Tibial nerve (tissue), 4 donors: ENCODE data around the gene OSBPL6. TPM values are rescaled to one million over a fixed set of nuclear protein-coding genes. Genes with fewer than 3 reads are reported as not detected.

ENCODE experiments used
- DNase-seq, 2 donors: peaks; one replicate each; pipeline ENCODE4 v3.0.0-alpha.2; 2019; ENCODE audit warnings: low spot score in 2 of 2
- H3K27ac ChIP-seq, 4 donors: fragments of 200-600 bp; sonication (generic) in 3 of 4; one replicate each; pipeline ENCODE4 v1.5.1; 2017 to 2019; ENCODE audit warnings: mild to moderate bottlenecking in 1 of 4
- H3K27me3 ChIP-seq, 2 donors: fragments of 200-600 bp; sonication (generic) in 1 of 2; one replicate each; pipeline versions ENCODE4 v1.5.1 to v1.6.0; 2017 to 2019
- H3K36me3 ChIP-seq, 3 donors: fragments of 200-600 bp; sonication (generic); one replicate each; pipeline ENCODE4 v1.5.1; 2018 to 2019
- H3K4me1 ChIP-seq, 4 donors: fragments of 200-600 bp; sonication (generic) in 3 of 4; one replicate each; pipeline ENCODE4 v1.5.1; 2017 to 2019
- H3K4me3 ChIP-seq, 4 donors: fragments of 200-600 bp; sonication (generic) in 3 of 4; one replicate each; pipeline ENCODE4 v1.5.1; 2017 to 2019; ENCODE audit warnings: mild to moderate bottlenecking in 1 of 4, moderate library complexity in 1 of 4
- H3K9me3 ChIP-seq, 4 donors: fragments of 200-600 bp; sonication (generic) in 3 of 4; one replicate each; pipeline ENCODE4 v1.5.1; 2017 to 2019
- CTCF ChIP-seq, 5 experiments: fragments of 200-600 bp in 3 of 5; fragments of 450-650 bp in 2 of 5; sonication (generic) in 3 of 5; IDR thresholded peaks; one replicate each; pipeline ENCODE4 v1.5.1; 2016 to 2019; ENCODE audit warnings: antibody characterized with exemption in 5 of 5, mild to moderate bottlenecking in 3 of 5, moderate library complexity in 2 of 5
- EP300 ChIP-seq, 2 donors: sonication (generic); formaldehyde crosslinking; IDR thresholded peaks; one replicate each; pipeline ENCODE4 v1.6.1; 2017; ENCODE audit warnings: antibody characterized with exemption in 2 of 2, mild to moderate bottlenecking in 1 of 2
- POLR2A ChIP-seq, 2 donors: fragments of 450-650 bp; IDR thresholded peaks; one replicate each; pipeline ENCODE4 v1.6.1; 2017; ENCODE audit warnings: antibody characterized with exemption in 2 of 2, mild to moderate bottlenecking in 2 of 2, moderate library complexity in 2 of 2
- WGBS, 2 donors: methylation state at CpG; one replicate each; pipeline ENCODE4 v1.1.5; 2018; 5-methylcytosine and 5-hydroxymethylcytosine counted together
- total RNA-seq, 4 donors: library from RNA; depleted of rRNA; stranded (reverse); fragments of >200 nt; gene quantifications; one replicate each; pipeline ENCODE4 v1.1.0, GENCODE V29; 2016

OSBPL6 gene
- total RNA-seq, 4 donors from 2014 or later: 0.66 to 3.1 (median 1.6) TPM

GRCh38 chr2:178388287-178388686 lies 194.0 kb downstream of the OSBPL6 start:
- Histone ChIP-seq H3K36me3 (peaks cover 0 to 7% (median 0%) of the 10 kb centered on the region in 3 donors), H3K9me3 (no peaks in the 10 kb centered on the region), H3K4me1 (no peaks in the 10 kb centered on the region), H3K27me3 (no peaks in the 10 kb centered on the region), H3K27ac (no peak overlapping the region), H3K4me3 (no peak overlapping the region)
- WGBS, 2 donors: 86 to 92% methylated on average over 7 of the region's 7 CpGs
- no peak for DNase-seq
- TF ChIP-seq CTCF (IDR thresholded peaks at IDR 0.05) (no peak), EP300 (IDR thresholded peaks at IDR 0.05) (no peak), POLR2A (IDR thresholded peaks at IDR 0.05) (no peak)

DNA sequence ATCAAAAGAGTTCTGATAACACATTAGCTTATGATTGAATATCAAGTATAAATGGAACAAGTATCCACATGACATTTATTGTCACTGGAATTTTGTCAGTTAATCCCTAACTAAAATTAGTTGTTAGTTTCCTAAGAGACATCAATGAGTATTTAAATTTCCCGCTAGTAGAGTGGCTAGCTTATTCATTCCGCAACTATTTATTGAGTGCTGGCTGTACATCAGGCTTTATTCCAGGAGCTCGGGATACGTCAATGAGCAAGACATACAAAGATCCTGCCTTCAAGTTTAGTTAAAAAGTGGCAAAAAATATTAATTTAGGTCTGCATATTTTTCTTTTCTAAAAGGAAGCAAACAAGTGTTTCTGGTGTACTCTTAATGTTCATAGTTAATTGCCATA lies 197.4 kb downstream of the OSBPL6 start:
- TF ChIP-seq EP300 (IDR thresholded peaks at IDR 0.05): no peak
- TF ChIP-seq CTCF (IDR thresholded peaks at IDR 0.05): no peak
- no peak for TF ChIP-seq POLR2A (IDR thresholded peaks at IDR 0.05)
- Histone ChIP-seq H3K27me3 (no peaks in the 10 kb centered on the region), H3K4me3 (no peak overlapping the region), H3K4me1 (no peaks in the 10 kb centered on the region), H3K27ac (no peak overlapping the region), H3K36me3 (no peaks in the 10 kb centered on the region), H3K9me3 (no peaks in the 10 kb centered on the region)
- no peak for DNase-seq
- WGBS, 2 donors: 94 to 95% methylated on average over 4 of the region's 4 CpGs

DNA sequence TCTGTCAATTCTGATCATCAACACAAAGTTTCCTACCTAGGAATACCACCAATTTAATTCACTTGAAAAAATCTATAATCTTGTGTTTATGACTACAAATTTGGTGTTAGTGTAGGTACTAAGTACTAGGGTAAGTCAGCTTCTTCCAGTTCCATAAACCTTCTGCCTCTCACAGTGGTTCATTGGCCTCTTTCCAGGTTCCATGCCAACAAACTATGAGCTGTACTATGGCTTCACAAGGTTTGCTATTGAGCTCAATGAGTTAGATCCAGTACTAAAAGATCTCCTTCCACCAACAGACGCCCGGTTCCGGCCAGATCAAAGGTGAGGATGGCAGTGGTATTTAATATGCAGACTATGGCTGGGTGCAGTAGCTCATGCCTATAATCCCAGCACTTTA lies 197.9 kb downstream of the OSBPL6 start:
- WGBS, 2 donors: 76 to 89% methylated on average over 3 of the region's 3 CpGs
- TF ChIP-seq CTCF (IDR thresholded peaks at IDR 0.05) (no peak), POLR2A (IDR thresholded peaks at IDR 0.05) (no peak), EP300 (IDR thresholded peaks at IDR 0.05) (no peak)
- no peaks in the 10 kb centered on the region for H3K27me3 ChIP-seq
- H3K4me3 ChIP-seq: no peak overlapping the region
- DNase-seq: no peak
- peaks cover 0 to 2% (median 0%) of the 10 kb centered on the region in 4 donors for H3K4me1 ChIP-seq
- H3K36me3 ChIP-seq: no peaks in the 10 kb centered on the region
- H3K27ac ChIP-seq: no peak overlapping the region
- no peaks in the 10 kb centered on the region for H3K9me3 ChIP-seq

- H3K4me3 ChIP-seq: no peak overlapping the region
- H3K27ac ChIP-seq: no peak overlapping the region
- H3K9me3 ChIP-seq: no peaks in the 10 kb centered on the region
- H3K27me3 ChIP-seq: no peaks in the 10 kb centered on the region
- H3K4me1 ChIP-seq: peaks cover 0 to 3% (median 0%) of the 10 kb centered on the region in 4 donors
- H3K36me3 ChIP-seq: no peaks in the 10 kb centered on the region
- no peak for TF ChIP-seq CTCF (IDR thresholded peaks at IDR 0.05)
- no peak for TF ChIP-seq EP300 (IDR thresholded peaks at IDR 0.05)
- no peak for TF ChIP-seq POLR2A (IDR thresholded peaks at IDR 0.05)
- no peak for DNase-seq
Measured at GRCh38 chr2:178394859-178395258, 200.5 kb downstream of the OSBPL6 start.

DNA sequence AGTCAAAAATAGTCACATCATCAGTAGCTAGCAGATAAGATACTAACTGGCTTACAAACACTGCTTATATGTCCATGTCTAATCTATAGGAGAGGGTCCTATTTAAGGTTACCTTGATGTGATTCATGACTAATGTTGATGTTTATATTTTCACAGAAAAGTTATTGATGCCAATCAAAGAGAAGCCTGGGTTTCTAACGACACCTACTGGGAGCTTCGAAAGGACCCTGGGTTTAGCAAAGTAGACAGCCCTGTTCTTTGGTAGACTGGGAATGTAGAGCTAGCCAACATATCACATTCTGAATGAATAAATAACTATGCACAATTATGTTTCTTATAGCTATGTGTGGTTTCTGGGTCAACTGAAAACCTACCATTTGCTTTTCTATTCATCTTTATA lies 201.0 kb downstream of the OSBPL6 start:
- 71 to 94% methylated on average over 2 of the region's 2 CpGs for WGBS, 2 donors
- Histone ChIP-seq H3K27ac (no peak overlapping the region), H3K4me1 (peaks cover 0 to 3% (median 0%) of the 10 kb centered on the region in 4 donors), H3K27me3 (no peaks in the 10 kb centered on the region), H3K9me3 (no peaks in the 10 kb centered on the region), H3K4me3 (no peak overlapping the region), H3K36me3 (no peaks in the 10 kb centered on the region)
- no peak for DNase-seq
- TF ChIP-seq CTCF (IDR thresholded peaks at IDR 0.05): no peak
- TF ChIP-seq EP300 (IDR thresholded peaks at IDR 0.05): no peak
- TF ChIP-seq POLR2A (IDR thresholded peaks at IDR 0.05): no peak
